ENCODE data around the gene RBM20. TPM values are rescaled to one million over a fixed set of nuclear protein-coding genes. Genes with fewer than 3 reads are reported as not detected.

Gene RBM20
- total and polyA plus RNA-seq, 2 experiments from 2014 or later, result not detected

DNA sequence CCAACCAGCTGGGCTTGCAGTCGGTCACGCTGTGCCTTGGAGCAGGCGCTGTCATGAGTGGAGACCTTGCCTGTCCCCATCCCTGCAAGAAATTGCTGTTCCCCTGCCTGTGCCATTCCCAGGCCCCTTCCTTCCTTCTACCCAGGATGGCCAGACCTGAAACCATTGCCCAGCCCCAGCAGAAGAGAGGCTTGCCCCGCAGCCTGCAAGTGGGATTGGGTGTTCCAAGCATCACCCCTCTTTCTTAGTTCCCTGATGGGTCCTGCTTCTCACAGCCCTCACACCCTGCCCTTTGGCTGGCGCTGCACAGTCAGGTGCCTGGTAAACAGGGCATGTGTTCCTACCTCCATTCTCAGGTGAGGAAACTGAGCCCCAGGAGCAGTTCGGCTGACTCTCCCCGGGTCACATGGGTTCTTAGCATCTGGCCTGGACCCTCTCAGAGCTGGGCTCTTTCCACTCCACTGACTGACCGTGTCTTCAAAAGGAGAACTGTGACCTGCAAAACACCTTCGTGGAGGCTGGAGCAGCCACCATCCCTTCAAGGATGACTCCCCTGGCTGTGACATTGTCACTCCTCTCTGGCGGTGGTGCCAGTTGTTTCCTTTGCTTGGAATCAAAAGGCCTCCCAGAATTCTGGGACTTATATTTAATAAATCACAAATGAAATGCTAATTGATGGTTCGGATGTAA is 185.7 kb downstream of the RBM20 start:
- no peak for TF ChIP-seq EZH2phosphoT487 (IDR thresholded peaks at IDR 0.05; ENCODE audit: insufficient read depth, low read depth)
- no peak for TF ChIP-seq EZH2 (IDR thresholded peaks at IDR 0.05; ENCODE audit: insufficient read depth, poor library complexity, severe bottlenecking)

DNA sequence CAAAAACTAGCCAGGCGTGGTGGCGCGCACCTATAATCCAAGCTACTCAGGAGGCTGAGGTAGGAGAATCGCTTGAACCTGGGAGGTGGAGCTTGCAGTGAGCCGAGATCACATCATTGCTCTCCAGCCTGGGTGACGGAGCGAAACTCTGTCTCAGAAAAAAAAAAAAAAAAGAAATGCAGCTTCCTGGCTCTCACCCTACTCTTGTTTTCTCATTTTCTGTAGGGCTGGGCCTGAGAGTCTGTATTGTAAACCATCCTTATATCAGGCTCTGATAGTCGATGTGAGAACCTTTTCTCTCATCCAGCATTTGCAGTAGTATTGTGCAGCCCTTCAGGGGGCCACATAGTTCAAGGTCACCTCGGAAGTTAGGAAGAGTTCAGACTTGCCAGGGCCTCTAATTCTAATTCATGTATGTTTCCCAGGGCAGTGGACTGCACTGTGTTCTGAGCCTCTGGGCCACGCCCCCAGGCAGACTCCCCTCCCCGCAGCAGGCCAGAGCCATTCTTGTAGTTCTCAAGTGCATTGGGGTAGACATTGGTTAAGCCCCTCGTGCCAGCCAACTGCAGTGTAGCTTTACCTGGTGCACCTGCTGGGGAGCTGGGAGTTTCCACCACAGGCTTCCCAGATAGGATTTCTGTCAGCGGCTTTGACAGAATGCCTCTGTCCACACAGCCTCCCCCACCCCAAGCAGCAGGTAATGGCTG is 189.3 kb downstream of the RBM20 start:
- Histone ChIP-seq H3K9me3 (ENCODE audit: low read depth) (no peaks in the 10 kb centered on the region), H3K4me3 (no peak overlapping the region), H3K36me3 (ENCODE audit: low read depth) (no peaks in the 10 kb centered on the region), H3K9ac (no peak overlapping the region), H2AFZ (no peak overlapping the region), H3K27ac (no peak overlapping the region), H3K4me1 (ENCODE audit: insufficient read depth) (no peaks in the 10 kb centered on the region), H3K4me2 (ENCODE audit: unreplicated experiment) (no peak overlapping the region), H3K9me2 (ENCODE audit: insufficient read depth) (no peaks in the 10 kb centered on the region), H3K27me3 (replicated peaks; ENCODE audit: insufficient read depth) (no peaks in the 10 kb centered on the region), H4K20me1 (ENCODE audit: insufficient read depth) (no peaks in the 10 kb centered on the region), H3F3A (ENCODE audit: insufficient read depth) (no peaks in the 10 kb centered on the region; the same call in 1 of the 2 replicates), H3K79me2 (ENCODE audit: insufficient read depth) (no peaks in the 10 kb centered on the region)
- 76 to 78% methylated on average over 13 of the region's 13 CpGs for WGBS, 2 experiments (ENCODE audit: low coverage in 1 of 2, low lambda C conversion rate in 2 of 2, missing lambda C conversion rate in 2 of 2)
- in situ Hi-C loops (cut with MboI), result no loop called here
- TF ChIP-seq EZH2 (IDR thresholded peaks at IDR 0.05; ENCODE audit: insufficient read depth, poor library complexity, severe bottlenecking), result no peak
- TF ChIP-seq EZH2phosphoT487 (IDR thresholded peaks at IDR 0.05; ENCODE audit: insufficient read depth, low read depth), result no peak
- no peak for DNase-seq

More for the DNA sequence above, 185.7 kb downstream of the RBM20 start:
- H3K4me3 ChIP-seq, result no peak overlapping the region
- no peaks in the 10 kb centered on the region; the same call in 1 of the 2 replicates for H3K27me3 ChIP-seq (replicated peaks; ENCODE audit: insufficient read depth)
- H3K4me1 ChIP-seq (ENCODE audit: insufficient read depth), result peaks cover 9% of the 10 kb centered on the region; the same call in 1 of the 2 replicates
- WGBS, 2 experiments (ENCODE audit: low coverage in 1 of 2, low lambda C conversion rate in 2 of 2, missing lambda C conversion rate in 2 of 2), result 81 to 89% methylated on average over 11 of the region's 11 CpGs
- H3K79me2 ChIP-seq (ENCODE audit: insufficient read depth), result no peaks in the 10 kb centered on the region
- H3K27ac ChIP-seq, result no peak overlapping the region
- H3K36me3 ChIP-seq (ENCODE audit: low read depth), result no peaks in the 10 kb centered on the region
- H3K4me2 ChIP-seq (ENCODE audit: unreplicated experiment), result no peak overlapping the region
- H3K9ac ChIP-seq, result no peak overlapping the region
- no peak for DNase-seq
- no peaks in the 10 kb centered on the region for H4K20me1 ChIP-seq (ENCODE audit: insufficient read depth)
- no peaks in the 10 kb centered on the region for H3K9me2 ChIP-seq (ENCODE audit: insufficient read depth)
- H3F3A ChIP-seq (ENCODE audit: insufficient read depth), result no peaks in the 10 kb centered on the region; the same call in 1 of the 2 replicates
- H3K9me3 ChIP-seq (ENCODE audit: low read depth), result no peaks in the 10 kb centered on the region
- in situ Hi-C loops (cut with MboI), result no loop called here
- H2AFZ ChIP-seq, result no peak overlapping the region

DNA sequence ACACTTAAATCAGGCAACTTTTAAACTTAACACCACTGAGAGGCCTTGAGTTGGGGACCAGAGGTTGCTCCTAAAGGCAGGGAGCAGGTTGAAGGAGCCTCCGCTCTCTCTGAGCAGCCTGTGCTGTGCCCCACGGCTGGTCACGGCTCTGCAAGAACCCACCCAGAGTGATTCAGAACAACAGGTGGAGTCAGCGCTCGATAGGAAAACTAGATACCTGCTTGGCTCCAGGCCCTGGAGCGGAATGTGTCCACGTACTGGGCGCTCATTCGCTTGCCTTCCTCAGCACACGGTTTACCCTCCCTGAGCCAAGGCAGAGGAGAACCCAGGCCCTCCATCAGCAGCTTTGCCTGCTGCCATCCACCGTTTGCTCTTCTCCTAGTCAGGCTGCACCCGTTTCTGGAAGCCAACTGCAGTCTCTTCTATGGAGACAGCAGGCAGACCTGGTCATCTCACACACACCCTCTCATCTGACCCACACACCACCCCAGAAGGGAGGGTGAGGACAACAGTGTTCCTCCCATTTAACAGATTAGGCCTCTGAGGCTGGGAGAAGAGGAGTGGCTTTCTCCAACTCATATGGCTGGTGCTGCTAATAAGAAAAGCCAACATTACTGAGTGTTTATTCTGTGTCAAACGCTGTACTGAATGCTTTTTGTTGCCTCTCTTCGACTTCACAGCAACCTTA is 189.9 kb downstream of the RBM20 start:
- Histone ChIP-seq H3K4me2 (ENCODE audit: unreplicated experiment) (no peak overlapping the region), H4K20me1 (ENCODE audit: insufficient read depth) (no peaks in the 10 kb centered on the region), H3F3A (ENCODE audit: insufficient read depth) (no peaks in the 10 kb centered on the region), H3K9me2 (ENCODE audit: insufficient read depth) (no peaks in the 10 kb centered on the region), H3K4me3 (no peak overlapping the region), H3K9ac (no peak overlapping the region), H2AFZ (no peak overlapping the region), H3K36me3 (ENCODE audit: low read depth) (no peaks in the 10 kb centered on the region), H3K27ac (no peak overlapping the region), H3K79me2 (ENCODE audit: insufficient read depth) (no peaks in the 10 kb centered on the region), H3K4me1 (ENCODE audit: insufficient read depth) (no peaks in the 10 kb centered on the region), H3K27me3 (replicated peaks; ENCODE audit: insufficient read depth) (no peaks in the 10 kb centered on the region), H3K9me3 (ENCODE audit: low read depth) (no peaks in the 10 kb centered on the region)
- 73 to 79% methylated on average over 14 of the region's 14 CpGs for WGBS, 2 experiments (ENCODE audit: low coverage in 1 of 2, low lambda C conversion rate in 2 of 2, missing lambda C conversion rate in 2 of 2)
- in situ Hi-C loops (cut with MboI), result no loop called here
- DNase-seq, result no peak
- TF ChIP-seq EZH2phosphoT487 (IDR thresholded peaks at IDR 0.05; ENCODE audit: insufficient read depth, low read depth) (no peak), EZH2 (IDR thresholded peaks at IDR 0.05; ENCODE audit: insufficient read depth, poor library complexity, severe bottlenecking) (no peak)

DNA sequence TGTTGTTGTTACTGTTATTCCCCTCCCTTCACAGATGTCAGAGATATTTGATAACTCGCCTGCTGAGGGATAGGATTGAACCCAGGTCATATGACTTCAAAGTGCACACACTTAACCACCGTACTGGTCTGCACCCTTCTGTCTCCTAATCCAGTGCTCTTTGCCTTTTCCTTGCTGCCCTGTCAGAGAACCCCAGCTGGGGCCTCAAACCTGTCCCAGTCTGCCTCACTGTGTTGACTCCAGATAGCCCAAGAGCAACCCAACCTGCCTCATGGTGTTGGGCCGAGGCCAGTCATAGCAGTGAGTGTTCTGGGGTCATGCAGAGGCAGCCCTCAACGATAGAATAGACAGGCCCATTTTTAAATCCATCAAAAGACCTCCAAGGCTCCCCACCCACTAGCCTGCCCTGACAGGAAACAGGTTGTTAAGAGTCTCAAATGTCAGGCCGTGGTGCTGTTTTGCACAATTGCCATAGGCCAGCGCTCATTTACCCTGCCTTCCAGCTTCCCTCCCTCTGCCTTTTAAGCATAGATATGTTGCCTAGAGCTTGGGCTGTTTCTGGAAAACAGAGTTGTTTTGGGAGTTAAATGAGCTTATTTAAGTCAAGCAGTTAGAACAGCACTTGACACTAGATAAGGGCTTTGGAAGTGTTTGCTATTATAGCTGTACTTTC is 190.6 kb downstream of the RBM20 start:
- no peak overlapping the region for H3K4me2 ChIP-seq (ENCODE audit: unreplicated experiment)
- in situ Hi-C loops (cut with MboI), result no loop called here
- no peaks in the 10 kb centered on the region for H3K79me2 ChIP-seq (ENCODE audit: insufficient read depth)
- H3K4me3 ChIP-seq, result no peak overlapping the region
- no peaks in the 10 kb centered on the region for H3K4me1 ChIP-seq (ENCODE audit: insufficient read depth)
- WGBS, 2 experiments (ENCODE audit: low coverage in 1 of 2, low lambda C conversion rate in 2 of 2, missing lambda C conversion rate in 2 of 2), result 74 to 81% methylated on average over 6 of the region's 6 CpGs
- H3K9ac ChIP-seq, result no peak overlapping the region
- TF ChIP-seq EZH2 (IDR thresholded peaks at IDR 0.05; ENCODE audit: insufficient read depth, poor library complexity, severe bottlenecking) (no peak), EZH2phosphoT487 (IDR thresholded peaks at IDR 0.05; ENCODE audit: insufficient read depth, low read depth) (no peak)
- no peak overlapping the region for H3K27ac ChIP-seq
- no peaks in the 10 kb centered on the region for H3K9me2 ChIP-seq (ENCODE audit: insufficient read depth)
- H2AFZ ChIP-seq, result no peak overlapping the region
- no peaks in the 10 kb centered on the region for H3K36me3 ChIP-seq (ENCODE audit: low read depth)
- H3K9me3 ChIP-seq (ENCODE audit: low read depth), result no peaks in the 10 kb centered on the region
- DNase-seq, result no peak
- H3K27me3 ChIP-seq (replicated peaks; ENCODE audit: insufficient read depth), result no peaks in the 10 kb centered on the region
- H4K20me1 ChIP-seq (ENCODE audit: insufficient read depth), result no peaks in the 10 kb centered on the region
- no peaks in the 10 kb centered on the region for H3F3A ChIP-seq (ENCODE audit: insufficient read depth)
